Suprapubic skin (tissue), 4 donors: Measurements from ENCODE around the gene TSR3. TPM values are rescaled to one million over a fixed set of nuclear protein-coding genes. Genes with fewer than 3 reads are reported as not detected.
A peak's percentile ranks its signal among the peaks of the same experiment; 100 is the strongest.

Experiments
- DNase-seq, 2 donors: peaks; one replicate each; pipeline ENCODE4 v3.0.0-alpha.2; 2019; ENCODE audit warnings: low spot score in 2 of 2
- H3K27ac ChIP-seq: fragments of 200-600 bp; sonication (generic); one replicate; pipeline ENCODE4 v1.5.1; 2019
- H3K27me3 ChIP-seq: fragments of 200-600 bp; sonication (generic); one replicate; pipeline ENCODE4 v1.5.1; 2019
- H3K36me3 ChIP-seq: fragments of 200-600 bp; sonication (generic); one replicate; pipeline ENCODE4 v1.5.1; 2019
- H3K4me1 ChIP-seq: fragments of 200-600 bp; sonication (generic); one replicate; pipeline ENCODE4 v1.5.1; 2019
- H3K4me3 ChIP-seq: fragments of 200-600 bp; sonication (generic); one replicate; pipeline ENCODE4 v1.5.1; 2019; ENCODE audit warnings: mild to moderate bottlenecking
- H3K9me3 ChIP-seq: fragments of 200-600 bp; sonication (generic); one replicate; pipeline ENCODE4 v1.5.1; 2019
- CTCF ChIP-seq, 2 donors: fragments of 200-600 bp in 1 of 2; fragments of 450-650 bp in 1 of 2; sonication (generic) in 1 of 2; IDR thresholded peaks; one replicate each; pipeline ENCODE4 v1.5.1; 2016 to 2019; ENCODE audit warnings: antibody characterized with exemption in 2 of 2, mild to moderate bottlenecking in 1 of 2, moderate library complexity in 1 of 2
- EP300 ChIP-seq: sonication (generic); formaldehyde crosslinking; IDR thresholded peaks from one replicate; pipeline ENCODE4 v1.6.1; 2017; ENCODE audit warnings: antibody characterized with exemption
- POLR2A ChIP-seq, 2 donors: fragments of 450-650 bp; IDR thresholded peaks; one replicate each; pipeline ENCODE4 v1.6.1; 2017; ENCODE audit warnings: antibody characterized with exemption in 2 of 2, mild to moderate bottlenecking in 2 of 2, moderate library complexity in 2 of 2
- POLR2AphosphoS5 ChIP-seq, 3 donors: sonication (generic); formaldehyde crosslinking; IDR thresholded peaks; one replicate each; pipeline ENCODE4 v1.6.1; 2017; ENCODE audit warnings: antibody characterized with exemption in 3 of 3
- WGBS: methylation state at CpG from one replicate; pipeline ENCODE4 v1.1.5; 2018; 5-methylcytosine and 5-hydroxymethylcytosine counted together
- total RNA-seq, 4 donors: library from RNA; depleted of rRNA; stranded (reverse); fragments of >200 nt; gene quantifications; one replicate each; pipeline ENCODE4 v1.1.0, GENCODE V29; 2016

TSR3 gene
- total RNA-seq, 4 donors from 2014 or later, result 48.5 to 70.2 (median 62.1) TPM

DNA sequence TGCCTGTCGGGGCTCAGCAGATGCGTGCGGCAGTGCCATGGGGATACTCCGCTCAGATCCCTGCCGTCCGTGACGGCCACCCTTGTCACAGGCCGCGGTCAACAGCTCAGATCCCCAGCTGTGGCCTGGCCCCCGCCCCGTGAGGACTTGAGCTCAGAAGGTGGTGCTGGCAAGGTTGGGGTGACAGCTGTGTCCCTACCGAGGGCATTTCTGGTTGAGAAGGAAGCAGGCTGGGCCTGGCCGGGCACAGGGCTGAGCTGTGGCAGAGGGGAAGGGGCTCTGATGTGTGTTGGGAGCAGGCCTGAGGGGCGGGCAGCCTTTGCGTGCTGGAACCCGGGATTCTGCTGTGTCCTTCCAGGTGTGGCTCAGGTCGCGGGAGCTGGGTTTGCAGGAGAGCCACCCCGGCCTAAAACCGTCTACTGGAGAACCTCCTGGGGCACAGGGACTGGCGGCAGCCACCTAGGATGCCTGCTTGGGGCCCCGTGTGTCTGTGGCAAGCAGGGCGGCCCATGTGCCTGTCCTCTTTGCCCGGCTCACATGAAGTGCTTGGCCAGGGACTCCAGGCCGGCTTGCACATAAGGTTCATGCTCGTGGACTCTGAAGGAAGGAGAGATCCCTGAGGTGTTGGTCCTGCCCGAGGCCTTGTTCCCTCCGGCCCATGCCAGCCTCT is 37.1 kb downstream of the TSR3 start:
- Histone ChIP-seq H3K9me3 (no peaks in the 10 kb centered on the region), H3K27ac (no peak overlapping the region), H3K27me3 (no peaks in the 10 kb centered on the region), H3K4me3 (no peak overlapping the region), H3K36me3 (peaks cover 60% of the 10 kb centered on the region), H3K4me1 (peaks cover 32% of the 10 kb centered on the region)
- WGBS, result 100% methylated on average over 6 of the region's 28 CpGs
- DNase-seq, result no peak
- TF ChIP-seq EP300 (no peak), POLR2A (IDR thresholded peaks at IDR 0.05) (no peak), CTCF (IDR thresholded peaks at IDR 0.05) (no peak), POLR2AphosphoS5 (IDR thresholded peaks at IDR 0.05) (no peak)

DNA sequence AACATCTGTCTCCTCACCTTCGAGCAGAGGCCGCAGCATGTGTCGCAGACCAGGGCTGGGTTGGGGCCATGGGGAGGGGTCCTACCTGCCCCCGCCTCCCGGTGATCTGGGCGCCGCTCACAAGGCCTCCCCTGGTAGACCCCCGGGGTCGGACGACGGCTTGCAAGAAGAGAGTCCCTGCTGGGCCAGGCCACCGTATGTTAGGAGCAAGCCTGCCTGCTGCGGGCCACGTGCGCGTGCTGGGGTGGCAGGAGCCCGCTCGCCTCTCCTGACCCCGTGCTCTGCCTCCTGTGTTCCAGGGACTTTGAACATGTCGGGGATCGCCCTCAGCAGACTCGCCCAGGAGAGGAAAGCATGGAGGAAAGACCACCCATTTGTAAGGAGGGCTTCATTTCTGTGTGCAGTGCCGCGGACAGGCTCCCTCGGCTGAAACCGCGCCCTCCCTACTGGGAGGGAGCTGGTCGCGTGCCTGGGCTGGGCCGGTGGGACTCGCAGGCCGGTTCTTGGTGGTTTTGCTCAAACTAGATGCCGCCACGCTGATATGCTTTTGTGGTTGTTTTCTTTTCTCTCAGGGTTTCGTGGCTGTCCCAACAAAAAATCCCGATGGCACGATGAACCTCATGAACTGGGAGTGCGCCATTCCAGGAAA is 37.8 kb downstream of the TSR3 start:
- no peak for DNase-seq
- Histone ChIP-seq H3K36me3 (peaks cover 53% of the 10 kb centered on the region), H3K9me3 (no peaks in the 10 kb centered on the region), H3K27ac (no peak overlapping the region), H3K4me1 (peaks cover 32% of the 10 kb centered on the region), H3K4me3 (no peak overlapping the region), H3K27me3 (no peaks in the 10 kb centered on the region)
- TF ChIP-seq POLR2A (IDR thresholded peaks at IDR 0.05) (no peak), EP300 (no peak), CTCF (IDR thresholded peaks at IDR 0.05) (no peak), POLR2AphosphoS5 (IDR thresholded peaks at IDR 0.05) (no peak)
- WGBS, result 88% methylated on average over 33 of the region's 38 CpGs

DNA sequence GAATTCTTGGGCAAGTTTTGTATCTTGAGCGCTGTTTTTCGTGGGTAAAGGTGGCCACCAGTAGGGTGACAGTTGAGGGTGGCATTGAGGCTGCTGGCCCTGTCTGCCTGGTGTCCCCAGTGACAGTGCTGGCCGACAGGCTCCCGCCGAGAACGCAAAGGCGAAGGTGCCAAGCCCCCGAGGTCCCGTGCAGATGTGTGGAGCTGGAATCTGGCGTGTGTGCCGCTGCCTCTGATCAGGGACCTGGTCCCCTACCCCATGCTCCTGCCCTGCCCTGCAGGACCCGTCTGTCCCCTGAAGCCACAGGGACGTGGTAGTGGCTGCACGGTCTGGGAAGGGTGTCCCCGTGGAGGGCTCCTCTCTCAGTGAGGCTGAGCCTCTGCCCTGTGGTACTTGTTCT is 38.8 kb downstream of the TSR3 start:
- no peaks in the 10 kb centered on the region for H3K9me3 ChIP-seq
- 89% methylated on average over 9 of the region's 15 CpGs for WGBS
- no peak overlapping the region for H3K27ac ChIP-seq
- no peaks in the 10 kb centered on the region for H3K27me3 ChIP-seq
- peaks cover 32% of the 10 kb centered on the region for H3K4me1 ChIP-seq
- DNase-seq, result no peak
- H3K36me3 ChIP-seq, result peaks cover 43% of the 10 kb centered on the region
- TF ChIP-seq EP300 (no peak), POLR2A (IDR thresholded peaks at IDR 0.05) (no peak), CTCF (IDR thresholded peaks at IDR 0.05) (no peak), POLR2AphosphoS5 (IDR thresholded peaks at IDR 0.05) (no peak)
- peak overlapping the region; percentile 82 for H3K4me3 ChIP-seq

DNA sequence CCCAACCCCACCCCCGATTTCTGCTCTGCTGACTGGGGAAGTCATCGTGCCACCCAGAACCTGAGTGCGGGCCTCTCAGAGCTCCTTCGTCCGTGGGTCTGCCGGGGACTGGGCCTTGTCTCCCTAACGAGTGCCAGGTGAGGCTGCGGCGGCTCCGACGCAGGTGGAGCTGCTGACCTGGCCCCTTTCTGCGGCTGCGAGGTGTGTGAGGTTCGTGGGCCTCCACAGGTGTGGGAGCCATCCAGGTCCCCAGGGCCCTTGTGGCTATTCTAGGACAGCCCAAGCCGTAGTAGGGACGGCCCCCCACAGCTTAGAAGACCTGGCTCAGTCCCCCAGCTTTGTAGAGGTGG is 39.2 kb downstream of the TSR3 start:
- peaks cover 39% of the 10 kb centered on the region for H3K36me3 ChIP-seq
- no peaks in the 10 kb centered on the region for H3K9me3 ChIP-seq
- H3K27me3 ChIP-seq, result no peaks in the 10 kb centered on the region
- H3K27ac ChIP-seq, result no peak overlapping the region
- DNase-seq, result no peak
- TF ChIP-seq POLR2A (IDR thresholded peaks at IDR 0.05), result no peak
- TF ChIP-seq CTCF (IDR thresholded peaks at IDR 0.05), result no peak
- TF ChIP-seq EP300, result no peak
- no peak for TF ChIP-seq POLR2AphosphoS5 (IDR thresholded peaks at IDR 0.05)
- H3K4me1 ChIP-seq, result peaks cover 32% of the 10 kb centered on the region
- WGBS, result 63% methylated on average over 8 of the region's 16 CpGs
- H3K4me3 ChIP-seq, result peak overlapping the region; percentile 82

GRCh38 chr16:1311738-1312466 is 39.8 kb downstream of the TSR3 start:
- Histone ChIP-seq H3K9me3 (no peaks in the 10 kb centered on the region), H3K4me1 (peaks cover 32% of the 10 kb centered on the region), H3K27ac (no peak overlapping the region), H3K4me3 (peak overlapping the region; percentile 82), H3K27me3 (no peaks in the 10 kb centered on the region), H3K36me3 (peaks cover 33% of the 10 kb centered on the region)
- no peak for DNase-seq
- TF ChIP-seq CTCF (IDR thresholded peaks at IDR 0.05), result no peak
- no peak for TF ChIP-seq EP300
- no peak for TF ChIP-seq POLR2AphosphoS5 (IDR thresholded peaks at IDR 0.05)
- no peak for TF ChIP-seq POLR2A (IDR thresholded peaks at IDR 0.05)
- 10% methylated on average over 8 of the region's 35 CpGs for WGBS
